ENCODE data around the gene FCER2. TPM values are rescaled to one million over a fixed set of nuclear protein-coding genes. Genes with fewer than 3 reads are reported as not detected.

FCER2 gene
- total and polyA plus RNA-seq, 10 donors = 26.4 to 121 (median 47.9) TPM

DNA sequence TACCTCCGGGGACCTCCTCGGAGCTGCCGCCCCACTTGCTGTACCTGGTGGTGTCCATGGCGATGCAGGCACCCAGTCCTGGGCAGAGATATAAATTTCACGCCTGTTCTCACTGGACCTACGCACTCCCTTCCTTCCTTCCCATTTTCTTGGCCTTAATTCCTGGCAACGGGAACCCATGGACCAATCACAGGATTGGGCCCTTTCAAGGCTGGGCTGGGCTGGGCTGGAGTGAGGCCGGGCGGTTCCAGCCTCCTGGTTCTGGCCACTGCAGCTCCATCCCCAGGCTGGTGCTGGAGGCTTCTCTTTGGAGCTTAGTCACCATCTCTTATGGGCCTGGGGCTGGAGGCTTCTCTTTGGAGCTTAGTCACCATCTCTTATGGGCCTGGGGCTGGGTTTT is 30.1 kb upstream of the FCER2 start, which contains the start of gene CLEC4G:
CLEC4G (minus strand) TSS at position 66 of the 400 bp plus-strand sequence; CDS start at position 58, 8 bp downstream.
- DNase-seq = peak; percentile 56
- Histone ChIP-seq H3K27ac (no peak within 1 kb of the TSS), H3K4me1 (peaks cover 0 to 39% (median 27%) of the 10 kb centered on the region in 6 donors), H3K4me3 (no peak within 1 kb of the TSS), H3K9me3 (no peaks in the 10 kb centered on the region), H3K36me3 (no peaks in the 10 kb centered on the region), H3K27me3 (replicated peaks in 1 of 7) (peaks cover 4 to 51% (median 31%) of the 10 kb centered on the region in 7 donors)
- TF ChIP-seq POLR2AphosphoS5 (IDR thresholded peaks at IDR 0.05) (no peak), POLR2A (IDR thresholded peaks at IDR 0.05) (no peak)
- TF ChIP-seq, protein P1, sequence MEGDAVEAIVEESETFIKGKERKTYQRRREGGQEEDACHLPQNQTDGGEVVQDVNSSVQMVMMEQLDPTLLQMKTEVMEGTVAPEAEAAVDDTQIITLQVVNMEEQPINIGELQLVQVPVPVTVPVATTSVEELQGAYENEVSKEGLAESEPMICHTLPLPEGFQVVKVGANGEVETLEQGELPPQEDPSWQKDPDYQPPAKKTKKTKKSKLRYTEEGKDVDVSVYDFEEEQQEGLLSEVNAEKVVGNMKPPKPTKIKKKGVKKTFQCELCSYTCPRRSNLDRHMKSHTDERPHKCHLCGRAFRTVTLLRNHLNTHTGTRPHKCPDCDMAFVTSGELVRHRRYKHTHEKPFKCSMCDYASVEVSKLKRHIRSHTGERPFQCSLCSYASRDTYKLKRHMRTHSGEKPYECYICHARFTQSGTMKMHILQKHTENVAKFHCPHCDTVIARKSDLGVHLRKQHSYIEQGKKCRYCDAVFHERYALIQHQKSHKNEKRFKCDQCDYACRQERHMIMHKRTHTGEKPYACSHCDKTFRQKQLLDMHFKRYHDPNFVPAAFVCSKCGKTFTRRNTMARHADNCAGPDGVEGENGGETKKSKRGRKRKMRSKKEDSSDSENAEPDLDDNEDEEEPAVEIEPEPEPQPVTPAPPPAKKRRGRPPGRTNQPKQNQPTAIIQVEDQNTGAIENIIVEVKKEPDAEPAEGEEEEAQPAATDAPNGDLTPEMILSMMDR (IDR thresholded peaks at IDR 0.05 in 8 of 11, conservative IDR thresholded peaks at IDR 0.05 in 3 of 11) = no peak
- intact Hi-C loops (cut with DNase I; ENCODE audit: low total_unique reads) = no loop called here
- WGBS, 5 donors = 62 to 75% (median 70%) methylated on average over 9 of the region's 9 CpGs

DNA sequence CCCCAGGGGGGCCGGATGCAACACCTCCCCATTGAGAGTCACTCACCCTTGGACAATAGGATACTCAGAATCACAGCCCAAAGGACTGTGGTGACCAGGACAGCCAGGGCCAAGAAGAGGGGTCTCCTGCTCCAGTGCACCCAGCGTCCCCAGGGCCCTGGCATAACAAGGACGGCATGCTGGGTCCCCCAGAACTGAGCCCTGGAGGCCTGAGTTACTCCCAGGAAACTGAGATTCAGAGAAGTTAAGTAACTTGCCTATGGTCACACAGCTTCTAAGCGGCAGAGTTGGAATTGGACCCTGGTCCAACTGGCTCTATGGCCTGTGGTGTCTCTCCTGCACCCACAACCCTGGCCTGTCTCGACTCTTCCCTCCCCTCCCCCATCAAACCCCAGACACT is 29.7 kb upstream of the FCER2 start:
- WGBS, 5 donors = 58 to 86% (median 81%) methylated on average over 2 to 5 of the region's 5 CpGs

DNA sequence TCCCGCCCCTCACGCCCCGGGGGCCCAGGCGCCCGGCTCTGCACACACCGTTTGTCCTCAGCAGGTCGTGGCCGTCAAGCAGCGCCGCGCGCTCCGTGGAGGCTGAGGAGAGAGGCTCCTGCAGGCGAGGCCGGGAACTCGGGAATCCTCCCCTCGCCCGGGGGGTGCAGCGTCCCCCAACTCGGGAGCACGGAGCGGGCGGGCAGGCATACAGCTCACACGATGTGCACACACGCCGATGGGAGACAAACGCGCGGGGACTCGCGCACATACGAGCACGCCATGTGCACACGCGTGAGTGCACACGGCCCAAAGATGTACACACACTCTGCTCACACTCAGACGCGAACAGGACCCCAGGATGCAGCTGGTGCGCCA is 29.3 kb upstream of the FCER2 start:
- H3K9me3 ChIP-seq = no peaks in the 10 kb centered on the region
- H3K4me1 ChIP-seq = peaks cover 0 to 39% (median 27%) of the 10 kb centered on the region in 6 donors
- WGBS, 5 donors = 63 to 92% (median 69%) methylated on average over 15 to 39 of the region's 39 CpGs
- intact Hi-C loops (cut with DNase I; ENCODE audit: low total_unique reads) = no loop called here
- no peak overlapping the region for H3K27ac ChIP-seq
- no peaks in the 10 kb centered on the region for H3K36me3 ChIP-seq
- H3K4me3 ChIP-seq = no peak overlapping the region
- peaks cover 4 to 51% (median 31%) of the 10 kb centered on the region in 7 donors for H3K27me3 ChIP-seq (replicated peaks in 1 of 7)
- TF ChIP-seq, protein P1 (IDR thresholded peaks at IDR 0.05 in 8 of 11, conservative IDR thresholded peaks at IDR 0.05 in 3 of 11) = no peak
- TF ChIP-seq POLR2AphosphoS5 (IDR thresholded peaks at IDR 0.05) (no peak), POLR2A (IDR thresholded peaks at IDR 0.05) (no peak)
- DNase-seq = peak; percentile 67

More for the DNA sequence above, 29.7 kb upstream of the FCER2 start:
- TF ChIP-seq POLR2A (IDR thresholded peaks at IDR 0.05) = no peak
- TF ChIP-seq, protein P1 (IDR thresholded peaks at IDR 0.05 in 8 of 11, conservative IDR thresholded peaks at IDR 0.05 in 3 of 11) = no peak
- TF ChIP-seq POLR2AphosphoS5 (IDR thresholded peaks at IDR 0.05) = no peak
- intact Hi-C loops (cut with DNase I; ENCODE audit: low total_unique reads) = no loop called here
- no peaks in the 10 kb centered on the region for H3K9me3 ChIP-seq
- no peaks in the 10 kb centered on the region for H3K36me3 ChIP-seq
- H3K27ac ChIP-seq = no peak overlapping the region
- DNase-seq = no peak
- H3K4me3 ChIP-seq = no peak overlapping the region
- peaks cover 0 to 39% (median 27%) of the 10 kb centered on the region in 6 donors for H3K4me1 ChIP-seq
- H3K27me3 ChIP-seq (replicated peaks in 1 of 7) = peaks cover 4 to 51% (median 31%) of the 10 kb centered on the region in 7 donors

DNA sequence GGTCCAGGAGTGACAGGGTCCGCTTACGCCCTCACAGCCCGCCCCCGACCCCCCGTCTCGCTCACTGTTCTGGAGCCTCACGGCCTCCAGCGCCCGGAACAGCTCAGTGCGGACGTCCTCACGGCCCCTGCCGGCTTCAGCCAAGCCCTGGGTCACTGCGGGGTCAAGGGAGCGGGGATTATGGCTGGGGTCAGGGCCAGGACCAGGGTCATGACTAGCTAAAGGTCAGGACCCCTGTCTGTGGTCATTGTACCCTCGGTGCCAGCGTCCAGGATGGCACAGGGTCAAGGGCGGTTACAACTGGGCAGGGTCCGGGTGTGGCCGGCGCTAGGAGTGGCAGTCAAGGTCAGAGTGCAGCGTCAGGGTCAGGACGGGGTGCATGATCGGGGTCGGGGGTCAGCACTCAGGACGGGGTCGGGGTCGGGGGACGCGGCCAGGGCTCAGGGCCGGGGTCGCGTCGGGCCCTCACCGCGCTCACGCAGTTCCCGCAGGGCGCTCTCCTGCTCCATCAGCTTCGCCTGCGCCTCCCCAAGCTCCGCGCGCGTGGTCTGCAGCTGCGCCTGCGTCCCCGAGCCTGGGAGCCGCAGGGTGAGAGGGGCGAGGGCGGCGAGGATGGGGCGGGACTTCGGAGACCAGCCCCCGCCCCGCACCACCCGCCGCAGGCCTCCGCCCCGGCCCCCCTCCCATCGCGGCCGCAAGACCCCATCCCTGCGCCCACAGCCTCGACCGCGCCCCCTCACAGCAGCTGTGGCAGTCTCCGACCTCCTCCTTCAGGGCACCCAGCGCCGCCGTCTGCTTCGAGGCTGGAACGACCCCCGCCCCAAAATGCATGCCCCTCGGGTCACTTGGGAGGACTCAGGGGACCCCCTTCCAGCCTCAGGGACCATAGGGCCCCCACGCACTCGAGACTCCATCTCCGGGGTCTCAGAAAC is 28.6 kb upstream of the FCER2 start:
- Histone ChIP-seq H3K4me1 (peaks cover 0 to 39% (median 27%) of the 10 kb centered on the region in 6 donors), H3K9me3 (no peaks in the 10 kb centered on the region), H3K27me3 (replicated peaks in 1 of 7) (peaks cover 4 to 51% (median 31%) of the 10 kb centered on the region in 7 donors), H3K4me3 (peak overlapping the region in 4 of 8 donors; percentile 6 to 57 (median 16)), H3K27ac (no peak overlapping the region), H3K36me3 (no peaks in the 10 kb centered on the region)
- WGBS, 5 donors = 0 to 17% (median 7%) methylated on average over 6 to 78 of the region's 78 CpGs
- TF ChIP-seq POLR2AphosphoS5 (IDR thresholded peaks at IDR 0.05) (no peak), POLR2A (IDR thresholded peaks at IDR 0.05) (no peak)
- TF ChIP-seq, protein P1 (IDR thresholded peaks at IDR 0.05 in 8 of 11, conservative IDR thresholded peaks at IDR 0.05 in 3 of 11) = no peak
- no peak for DNase-seq
- intact Hi-C loops (cut with DNase I; ENCODE audit: low total_unique reads) = no loop called here
